HG02870 (cell line): ENCODE data around the gene RALGPS2.
"Not testable (repeated sequence)": the region's sequence is repeated elsewhere in the genome, so short reads cannot be mapped to it uniquely, and the experiment has no call there.

Source experiments
- ATAC-seq: cut with Tn5 transposase; IDR thresholded peaks from one replicate; pipeline ENCODE4 v1.9.1; 2021; ENCODE audit warnings: mild to moderate bottlenecking, moderate library complexity; ENCODE audit not compliant: unreplicated experiment

RALGPS2 gene

DNA sequence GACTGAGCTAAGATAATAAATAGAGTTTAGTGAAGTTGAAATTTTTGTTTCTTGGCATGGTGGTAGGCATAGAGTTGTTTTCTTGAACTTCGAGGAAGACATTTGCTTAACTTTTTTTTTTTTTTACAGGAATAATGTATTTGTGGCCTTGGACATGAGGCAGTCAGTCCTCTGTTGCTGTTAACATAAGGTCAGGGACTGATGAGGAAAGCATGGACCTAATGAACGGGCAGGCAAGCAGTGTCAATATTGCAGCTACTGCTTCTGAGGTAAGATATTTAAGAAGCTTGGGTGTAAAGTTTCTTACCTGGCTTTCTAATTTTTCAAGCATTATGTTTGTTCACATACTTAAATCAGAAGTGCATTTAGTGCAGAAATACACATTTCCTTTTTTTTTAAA, 51.5 kb downstream of the RALGPS2 start:
- no peak for ATAC-seq

DNA sequence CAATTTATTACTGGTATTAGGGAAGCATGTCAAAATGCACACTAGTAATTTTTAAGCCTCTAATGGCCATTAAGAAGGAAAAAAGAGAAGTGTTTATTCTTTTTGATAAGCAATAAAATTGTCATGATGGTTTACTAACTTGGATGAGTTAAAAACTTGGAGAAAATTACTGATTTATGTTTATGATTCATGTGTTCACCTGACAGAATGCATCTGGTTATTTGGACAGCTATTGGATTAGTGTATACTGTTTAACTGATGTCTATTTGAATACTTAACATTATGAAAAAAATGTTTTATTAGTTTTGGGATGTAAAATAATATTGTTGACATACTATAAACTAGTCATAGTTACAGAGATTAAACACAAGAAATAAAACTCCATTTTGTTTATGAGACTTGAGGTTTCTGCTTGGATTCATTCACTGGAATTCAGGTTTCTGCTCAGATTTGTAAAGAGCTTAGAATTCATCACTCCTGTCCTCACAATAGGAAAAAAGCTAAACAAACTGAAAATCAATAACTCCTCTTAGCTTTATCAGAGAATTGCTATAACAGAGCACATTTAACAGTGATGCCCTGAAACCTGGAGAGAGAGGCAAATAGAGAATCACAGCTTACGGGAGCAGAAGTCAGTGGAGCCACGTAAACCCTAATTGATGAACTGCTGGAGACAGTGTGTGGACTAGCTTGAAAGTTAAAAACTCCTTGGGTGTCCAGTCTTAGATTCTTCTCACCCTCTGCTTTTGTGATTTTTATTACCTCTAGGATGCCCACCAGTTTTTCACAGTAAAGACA, 56.7 kb downstream of the RALGPS2 start:
- ATAC-seq, result no peak

DNA sequence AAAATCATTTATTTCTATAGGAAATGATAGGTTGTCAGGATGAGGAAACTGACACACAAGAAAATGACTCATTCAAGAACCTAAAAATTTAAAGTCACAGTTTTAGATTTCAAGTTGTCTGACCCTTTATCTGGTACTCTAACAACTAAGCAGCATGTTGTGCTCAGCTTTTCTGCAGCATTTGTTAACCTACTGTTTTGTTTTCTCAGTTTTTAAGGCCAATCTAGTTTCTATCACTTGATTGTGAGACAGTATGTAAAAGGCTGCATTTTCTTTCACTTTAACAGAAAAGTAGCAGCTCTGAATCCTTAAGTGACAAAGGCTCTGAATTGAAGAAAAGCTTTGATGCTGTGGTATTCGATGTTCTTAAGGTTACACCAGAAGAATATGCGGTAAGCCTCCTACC, 59.1 kb downstream of the RALGPS2 start:
- ATAC-seq, result no peak

- ATAC-seq, result no peak
These were observed 67.3 kb downstream of the RALGPS2 start for GRCh38 chr1:178792394-178792793.

- ATAC-seq, result no peak
These were observed 71.0 kb downstream of the RALGPS2 start for GRCh38 chr1:178796013-178796412.

- no peak for ATAC-seq
These were observed 72.5 kb downstream of the RALGPS2 start for GRCh38 chr1:178797590-178797989.

DNA sequence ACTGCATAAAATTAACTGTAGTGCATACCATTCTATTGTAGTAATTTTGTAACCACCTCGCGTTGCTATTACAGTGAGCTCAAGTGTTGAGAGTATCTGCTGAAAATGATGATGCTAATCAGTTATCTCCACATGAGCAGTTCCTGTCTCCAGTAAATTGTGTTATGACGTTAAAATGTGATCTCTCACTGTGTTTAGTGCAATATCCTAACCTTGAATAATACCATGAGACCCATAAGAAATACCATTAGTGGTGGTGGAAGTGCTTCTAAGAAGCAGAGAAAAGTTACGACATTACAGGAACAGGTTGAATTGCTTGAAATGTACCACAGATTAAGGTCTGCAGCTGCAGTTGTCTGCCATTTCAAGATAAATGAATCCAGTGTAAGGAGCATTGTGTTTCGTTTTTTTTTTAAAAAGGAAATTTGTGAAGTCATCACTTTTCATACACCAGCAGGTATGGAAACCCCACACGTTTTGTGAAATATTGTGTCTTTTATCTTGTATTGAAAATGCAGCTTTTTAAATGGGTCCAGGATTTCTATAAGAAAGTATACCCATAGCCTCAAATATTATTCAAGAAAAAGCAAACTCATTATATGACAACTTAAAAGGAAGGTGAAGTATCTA, 73.3 kb downstream of the RALGPS2 start:
- ATAC-seq, result no peak

DNA sequence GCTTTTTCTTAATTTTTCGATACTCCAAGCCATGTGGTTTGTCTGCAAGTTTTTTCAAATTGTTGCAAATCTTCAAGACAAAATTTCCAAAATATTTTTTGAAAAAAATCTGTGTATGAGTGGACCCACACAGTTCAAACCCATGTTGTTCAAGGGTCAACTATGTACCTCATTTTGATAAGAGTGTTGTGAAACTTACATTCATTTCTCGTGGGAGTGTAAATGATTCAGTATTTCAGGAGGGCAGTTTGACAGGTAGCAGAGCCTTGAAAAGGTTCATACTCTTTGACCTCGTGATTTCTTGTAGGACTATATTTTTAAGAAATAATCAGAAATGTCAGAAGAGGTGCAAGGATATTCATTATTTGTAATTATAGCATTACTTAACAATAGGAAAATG, 77.8 kb downstream of the RALGPS2 start:
- ATAC-seq, result no peak

GRCh38 chr1:178806665-178807300, 81.7 kb downstream of the RALGPS2 start:
- no peak for ATAC-seq

DNA sequence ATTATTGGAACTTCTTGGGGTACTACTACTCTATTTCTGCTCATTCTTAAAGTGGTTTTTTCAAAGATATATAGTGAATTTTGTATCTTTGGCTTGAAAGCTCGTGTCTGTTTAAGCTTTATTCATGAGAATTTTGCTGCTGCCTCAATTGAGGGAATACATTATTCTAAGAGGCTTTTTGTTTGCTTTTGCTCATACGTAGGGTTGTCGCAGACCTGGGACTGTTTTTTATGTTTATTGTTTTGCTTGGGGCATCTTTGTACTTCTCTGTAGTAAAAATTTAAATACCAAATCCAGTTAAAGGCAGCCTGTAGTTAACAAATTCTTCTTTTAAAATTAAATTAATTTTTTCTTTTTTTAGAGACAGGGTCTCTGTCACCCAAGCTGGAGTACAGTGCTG, 83.5 kb downstream of the RALGPS2 start:
- ATAC-seq, result no peak

DNA sequence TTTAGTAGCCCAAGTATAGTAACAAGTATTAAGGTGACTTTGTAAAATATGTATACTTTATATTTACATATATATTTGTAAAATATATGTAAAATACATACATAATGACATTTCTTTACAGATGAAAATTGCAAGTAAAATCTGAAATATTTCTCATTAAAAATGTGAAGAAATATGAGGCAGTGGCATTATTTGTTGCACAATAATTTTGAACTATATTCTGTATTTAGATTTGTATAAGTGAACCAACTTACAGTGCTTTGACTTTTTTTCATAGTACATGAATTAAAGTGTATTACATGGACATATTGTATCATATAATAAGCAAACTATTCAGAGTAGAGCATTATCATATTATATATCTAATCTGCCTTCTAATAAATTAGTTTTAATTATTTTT, 85.5 kb downstream of the RALGPS2 start:
- no peak for ATAC-seq

- no peak for ATAC-seq
These were observed 93.4 kb downstream of the RALGPS2 start for GRCh38 chr1:178818416-178818815.

GRCh38 chr1:178819123-178819522, 94.1 kb downstream of the RALGPS2 start:
- no peak for ATAC-seq

GRCh38 chr1:178821134-178821866, 96.3 kb downstream of the RALGPS2 start:
- ATAC-seq, result peak; percentile 48

DNA sequence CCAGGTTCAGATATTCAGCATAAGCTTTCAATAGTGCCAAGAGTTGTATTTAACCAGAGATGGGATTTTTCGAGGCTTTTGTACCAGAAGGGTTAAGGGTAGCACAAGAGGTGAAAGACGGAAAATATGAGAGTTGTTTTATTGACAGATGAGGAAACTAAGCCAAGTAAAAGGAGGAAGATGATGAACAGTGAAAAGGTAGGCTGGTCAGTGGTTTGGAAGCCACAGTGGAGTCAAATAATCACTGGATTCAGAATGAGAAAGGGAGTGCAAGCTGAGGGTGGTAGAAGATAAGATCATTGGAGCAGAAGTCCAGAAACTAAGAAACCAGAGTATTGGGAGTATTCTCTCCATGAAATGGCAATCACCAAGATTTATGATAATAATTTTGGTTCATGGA, 100.1 kb downstream of the RALGPS2 start:
- ATAC-seq, result no peak

DNA sequence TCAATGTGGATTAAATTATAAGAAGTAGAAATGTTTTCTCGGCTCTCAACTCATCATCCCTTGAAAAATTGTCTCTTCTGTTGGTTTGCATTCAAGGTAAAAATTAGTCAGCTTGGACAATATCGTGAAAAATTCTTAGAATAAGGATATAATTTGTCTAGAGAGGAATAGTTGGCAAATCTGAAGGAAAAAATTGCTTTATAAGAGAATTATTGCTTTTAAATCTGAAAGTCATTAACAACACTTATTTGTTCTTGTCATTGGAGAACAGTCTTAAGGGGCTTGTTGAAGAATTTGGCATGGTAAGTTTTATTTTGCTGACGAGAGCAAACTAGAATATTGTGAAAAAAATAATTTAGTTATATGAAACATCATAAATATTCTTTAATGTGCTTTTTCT, 119.4 kb downstream of the RALGPS2 start:
- no peak for ATAC-seq

DNA sequence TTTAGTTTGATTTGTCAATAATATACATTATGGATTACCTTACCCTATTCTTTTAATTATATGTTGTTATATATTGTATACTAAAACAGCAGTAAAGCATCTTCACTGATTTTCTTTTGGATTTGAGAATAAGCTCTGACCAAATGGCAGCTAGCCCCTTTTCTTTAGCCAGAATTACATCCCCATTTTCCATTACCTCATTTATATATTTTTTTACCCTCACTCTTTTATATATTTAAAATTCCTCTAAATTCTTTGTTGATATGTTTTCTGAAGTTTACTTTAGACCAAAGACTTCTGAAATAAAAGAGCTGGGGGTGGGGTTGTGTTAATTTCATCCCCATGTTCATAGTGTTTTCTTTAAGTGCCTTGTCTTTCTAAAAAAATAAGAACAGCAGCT, 121.3 kb downstream of the RALGPS2 start:
- ATAC-seq, result no peak

DNA sequence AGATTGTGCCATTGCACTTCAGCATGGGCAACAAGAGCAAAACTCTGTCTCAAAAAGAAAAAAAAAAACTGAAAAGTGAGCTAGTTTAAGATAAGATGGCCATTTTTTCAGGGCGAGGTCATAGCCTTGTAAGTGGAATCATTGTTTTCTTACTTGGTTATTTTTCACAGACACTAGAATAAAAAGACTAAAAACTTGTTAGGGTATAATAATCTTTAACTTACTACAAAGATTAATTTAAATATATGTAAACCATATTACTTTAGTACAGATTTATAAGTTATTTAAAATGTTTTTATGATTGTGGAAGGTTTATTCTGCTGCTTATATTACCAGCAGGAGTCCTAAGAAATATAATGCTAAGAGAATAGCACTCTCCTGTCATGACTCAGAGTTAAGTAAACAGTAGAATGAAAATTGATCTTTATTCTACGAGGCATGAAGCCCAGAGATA, 122.4 kb downstream of the RALGPS2 start:
- no peak for ATAC-seq

- not testable (repeated sequence) for ATAC-seq
These were observed 122.9 kb downstream of the RALGPS2 start for GRCh38 chr1:178847919-178848318.

GRCh38 chr1:178849918-178850317, 124.9 kb downstream of the RALGPS2 start:
- no peak for ATAC-seq

DNA sequence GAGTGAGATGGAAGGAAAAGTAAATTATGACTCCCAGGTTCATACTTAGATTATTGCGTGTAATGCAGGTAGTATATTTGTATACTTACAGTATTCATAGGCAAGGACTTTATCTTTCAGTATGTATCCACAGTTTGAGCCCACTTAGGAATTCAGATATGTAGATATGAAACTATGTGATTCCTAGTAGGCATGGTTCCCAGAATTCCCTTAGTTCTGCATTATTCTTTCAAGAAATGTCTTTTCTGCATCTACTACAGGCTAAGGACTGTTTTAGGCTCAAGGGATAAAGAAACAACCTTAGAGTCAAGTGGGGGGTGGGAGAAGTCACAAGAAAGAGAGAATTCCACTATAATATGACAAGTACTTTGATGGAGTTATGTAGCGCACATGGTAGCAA, 132.1 kb downstream of the RALGPS2 start:
- no peak for ATAC-seq
